WTC11 (cell line): ENCODE data around the gene PCDHA8.
"Not testable (repeated sequence)": the region's sequence is repeated elsewhere in the genome, so short reads cannot be mapped to it uniquely, and the experiment has no call there.

ENCODE experiments used
- ATF1 ChIP-seq: sonication (generic); formaldehyde crosslinking; IDR thresholded peaks from 2 replicates; pipeline ENCODE4 v1.8.1; 2023; ENCODE audit warnings: mild to moderate bottlenecking, moderate library complexity, missing genetic modification reagents
- CTCF ChIP-seq: fragments of 200-600 bp; IDR thresholded peaks from 2 replicates; pipeline ENCODE4 v1.8.0; 2022; ENCODE audit warnings: antibody characterized with exemption
- E2F1 ChIP-seq: sonication (generic); formaldehyde crosslinking; IDR thresholded peaks from 2 replicates; pipeline ENCODE4 v1.8.0; 2022; ENCODE audit warnings: mild to moderate bottlenecking, missing genetic modification reagents
- E2F4 ChIP-seq: sonication (generic); formaldehyde crosslinking; IDR thresholded peaks from 2 replicates; pipeline ENCODE4 v1.8.1; 2022; ENCODE audit warnings: low read depth, mild to moderate bottlenecking, moderate library complexity, missing genetic modification reagents, borderline replicate concordance
- NR3C1 ChIP-seq: sonication (generic); formaldehyde crosslinking; conservative IDR thresholded peaks from 2 replicates; pipeline ENCODE4 v1.8.1; 2023; ENCODE audit warnings: low read depth, mild to moderate bottlenecking, missing genetic modification reagents
- TCF7 ChIP-seq: sonication (generic); formaldehyde crosslinking; IDR thresholded peaks from 2 replicates; pipeline ENCODE4 v1.8.0; 2022; ENCODE audit warnings: mild to moderate bottlenecking, low read depth, missing genetic modification reagents, moderate library complexity
- TEAD1 ChIP-seq: sonication (generic); formaldehyde crosslinking; IDR thresholded peaks from 2 replicates; pipeline ENCODE4 v1.8.0; 2022; ENCODE audit warnings: mild to moderate bottlenecking, missing genetic modification reagents
- TF ChIP-seq, protein P1 (sequence below): sonication (generic); formaldehyde crosslinking; conservative IDR thresholded peaks from 2 replicates; pipeline ENCODE4 v1.8.1; 2022; ENCODE audit warnings: mild to moderate bottlenecking, missing genetic modification reagents
- TF ChIP-seq, protein P2 (sequence below): sonication (generic); formaldehyde crosslinking; IDR thresholded peaks from 2 replicates; pipeline ENCODE4 v1.8.1; 2023; ENCODE audit warnings: mild to moderate bottlenecking, missing genetic modification reagents
- TF ChIP-seq, protein P3 (sequence below): sonication (generic); formaldehyde crosslinking; IDR thresholded peaks from 2 replicates; pipeline ENCODE4 v1.8.1; 2023; ENCODE audit warnings: mild to moderate bottlenecking, missing genetic modification reagents

- not testable (repeated sequence) for TF ChIP-seq TCF7, ATF1, TEAD1, E2F1, E2F4, NR3C1 (CRISPR knock-in tag)
- peak; percentile 30 for TF ChIP-seq CTCF
- TF ChIP-seq, protein P1, sequence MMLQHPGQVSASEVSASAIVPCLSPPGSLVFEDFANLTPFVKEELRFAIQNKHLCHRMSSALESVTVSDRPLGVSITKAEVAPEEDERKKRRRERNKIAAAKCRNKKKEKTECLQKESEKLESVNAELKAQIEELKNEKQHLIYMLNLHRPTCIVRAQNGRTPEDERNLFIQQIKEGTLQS (CRISPR knock-in tag) = not testable (repeated sequence)
- TF ChIP-seq, protein P2, sequence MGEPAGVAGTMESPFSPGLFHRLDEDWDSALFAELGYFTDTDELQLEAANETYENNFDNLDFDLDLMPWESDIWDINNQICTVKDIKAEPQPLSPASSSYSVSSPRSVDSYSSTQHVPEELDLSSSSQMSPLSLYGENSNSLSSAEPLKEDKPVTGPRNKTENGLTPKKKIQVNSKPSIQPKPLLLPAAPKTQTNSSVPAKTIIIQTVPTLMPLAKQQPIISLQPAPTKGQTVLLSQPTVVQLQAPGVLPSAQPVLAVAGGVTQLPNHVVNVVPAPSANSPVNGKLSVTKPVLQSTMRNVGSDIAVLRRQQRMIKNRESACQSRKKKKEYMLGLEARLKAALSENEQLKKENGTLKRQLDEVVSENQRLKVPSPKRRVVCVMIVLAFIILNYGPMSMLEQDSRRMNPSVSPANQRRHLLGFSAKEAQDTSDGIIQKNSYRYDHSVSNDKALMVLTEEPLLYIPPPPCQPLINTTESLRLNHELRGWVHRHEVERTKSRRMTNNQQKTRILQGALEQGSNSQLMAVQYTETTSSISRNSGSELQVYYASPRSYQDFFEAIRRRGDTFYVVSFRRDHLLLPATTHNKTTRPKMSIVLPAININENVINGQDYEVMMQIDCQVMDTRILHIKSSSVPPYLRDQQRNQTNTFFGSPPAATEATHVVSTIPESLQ (CRISPR knock-in tag) = not testable (repeated sequence)
- TF ChIP-seq, protein P3, sequence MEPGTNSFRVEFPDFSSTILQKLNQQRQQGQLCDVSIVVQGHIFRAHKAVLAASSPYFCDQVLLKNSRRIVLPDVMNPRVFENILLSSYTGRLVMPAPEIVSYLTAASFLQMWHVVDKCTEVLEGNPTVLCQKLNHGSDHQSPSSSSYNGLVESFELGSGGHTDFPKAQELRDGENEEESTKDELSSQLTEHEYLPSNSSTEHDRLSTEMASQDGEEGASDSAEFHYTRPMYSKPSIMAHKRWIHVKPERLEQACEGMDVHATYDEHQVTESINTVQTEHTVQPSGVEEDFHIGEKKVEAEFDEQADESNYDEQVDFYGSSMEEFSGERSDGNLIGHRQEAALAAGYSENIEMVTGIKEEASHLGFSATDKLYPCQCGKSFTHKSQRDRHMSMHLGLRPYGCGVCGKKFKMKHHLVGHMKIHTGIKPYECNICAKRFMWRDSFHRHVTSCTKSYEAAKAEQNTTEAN (CRISPR knock-in tag) = not testable (repeated sequence)
These were observed 7.4 kb downstream of the PCDHA8 start, which contains the start of gene PCDHA9 for GRCh38 chr5:140848139-140849102.
